ENCODE measurements around the gene DMBT1.
"Not testable (repeated sequence)": the region's sequence is repeated elsewhere in the genome, so short reads cannot be mapped to it uniquely, and the experiment has no call there.

Gene DMBT1

GRCh38 chr10:122549636-122550035, 10.9 kb upstream of the DMBT1 start:
- no peak for ATAC-seq

GRCh38 chr10:122550427-122550826, 10.1 kb upstream of the DMBT1 start:
- ATAC-seq = no peak

GRCh38 chr10:122550983-122551382, 9.6 kb upstream of the DMBT1 start:
- no peak for ATAC-seq

GRCh38 chr10:122551450-122551849, 9.1 kb upstream of the DMBT1 start:
- peak in 1 of 2 donors; percentile 36 for ATAC-seq

- no peak for ATAC-seq
Measured at GRCh38 chr10:122553341-122553740, 7.2 kb upstream of the DMBT1 start.

GRCh38 chr10:122554131-122555036, 6.2 kb upstream of the DMBT1 start:
- no peak for ATAC-seq

- no peak for ATAC-seq
Measured at GRCh38 chr10:122555442-122555841, 5.1 kb upstream of the DMBT1 start.

GRCh38 chr10:122557516-122557915, 3.0 kb upstream of the DMBT1 start:
- ATAC-seq = no peak

GRCh38 chr10:122558452-122558851, 2.1 kb upstream of the DMBT1 start:
- ATAC-seq = no peak

- no peak for ATAC-seq
Measured at GRCh38 chr10:122559228-122559627, 1.3 kb upstream of the DMBT1 start.

GRCh38 chr10:122561212-122561611, 658 bp downstream of the DMBT1 start:
- no peak for ATAC-seq

- no peak for ATAC-seq
Measured at GRCh38 chr10:122561792-122562191, 1.2 kb downstream of the DMBT1 start.

GRCh38 chr10:122564980-122565379, 4.4 kb downstream of the DMBT1 start:
- no peak for ATAC-seq

- no peak for ATAC-seq
Measured at GRCh38 chr10:122565766-122566206, 5.2 kb downstream of the DMBT1 start.

GRCh38 chr10:122566632-122567031, 6.1 kb downstream of the DMBT1 start:
- no peak for ATAC-seq

- ATAC-seq = no peak
Measured at GRCh38 chr10:122567056-122567660, 6.6 kb downstream of the DMBT1 start.

- no peak for ATAC-seq
Measured at GRCh38 chr10:122568551-122568950, 8.0 kb downstream of the DMBT1 start.

- ATAC-seq = no peak
Measured at GRCh38 chr10:122570920-122571319, 10.4 kb downstream of the DMBT1 start.

GRCh38 chr10:122571892-122572291, 11.3 kb downstream of the DMBT1 start:
- ATAC-seq = no peak

GRCh38 chr10:122575776-122576175, 15.2 kb downstream of the DMBT1 start:
- no peak for ATAC-seq

- ATAC-seq = no peak
Measured at GRCh38 chr10:122576291-122576690, 15.7 kb downstream of the DMBT1 start.

GRCh38 chr10:122577311-122577885, 16.8 kb downstream of the DMBT1 start:
- ATAC-seq = no peak

- ATAC-seq = not testable (repeated sequence)
Measured at GRCh38 chr10:122586070-122586469, 25.5 kb downstream of the DMBT1 start.

All from activated CD4-positive, CD25-positive, alpha-beta regulatory T cell treated with anti-CD3 and anti-CD28 coated beads, Interleukin-2, amount 50 U/mL, for 24 hours (primary cell).